Hindlimb muscle (tissue), 1 donor: ENCODE results near the gene ANKRD1. TPM values are rescaled to one million over a fixed set of nuclear protein-coding genes. Genes with fewer than 3 reads are reported as not detected.

Experiments used
- DNase-seq: peaks from one replicate; pipeline ENCODE4 v3.0.0-alpha.2; 2013
- polyA plus RNA-seq: library from polyadenylated mRNA; unstranded; fragments of 120-200 nt; gene quantifications from one replicate; pipeline ENCODE4 v1.2.1, GENCODE V29; 2013; ENCODE audit not compliant: insufficient read length

Gene ANKRD1
- polyA plus RNA-seq, 1 donor, result 45.2 TPM

GRCh38 chr10:90935581-90936275 lies 14.8 kb upstream of the ANKRD1 start:
- DNase-seq, result no peak

GRCh38 chr10:90930971-90931871 lies 10.3 kb upstream of the ANKRD1 start:
- no peak for DNase-seq

GRCh38 chr10:90930070-90930837 lies 9.4 kb upstream of the ANKRD1 start:
- DNase-seq, result peak; percentile 34

- no peak for DNase-seq
These were observed 8.3 kb upstream of the ANKRD1 start for GRCh38 chr10:90929179-90929578.

GRCh38 chr10:90927293-90927692 lies 6.4 kb upstream of the ANKRD1 start:
- no peak for DNase-seq

GRCh38 chr10:90925079-90926029 lies 4.5 kb upstream of the ANKRD1 start:
- no peak for DNase-seq

- DNase-seq, result peak; percentile 33
These were observed 3.7 kb upstream of the ANKRD1 start for GRCh38 chr10:90924552-90924951.

GRCh38 chr10:90923111-90923731 lies 2.3 kb upstream of the ANKRD1 start:
- no peak for DNase-seq

GRCh38 chr10:90921906-90922305 lies 1.0 kb upstream of the ANKRD1 start:
- DNase-seq, result no peak

- no peak for DNase-seq
These were observed 958 bp downstream of the ANKRD1 start for GRCh38 chr10:90919683-90920574.

- DNase-seq, result no peak
These were observed 2.9 kb downstream of the ANKRD1 start for GRCh38 chr10:90917968-90918318.

GRCh38 chr10:90917238-90917967 lies 3.5 kb downstream of the ANKRD1 start:
- DNase-seq, result no peak

- DNase-seq, result no peak
These were observed 4.3 kb downstream of the ANKRD1 start for GRCh38 chr10:90916392-90917237.

- no peak for DNase-seq
These were observed 5.2 kb downstream of the ANKRD1 start for GRCh38 chr10:90915766-90916075.

GRCh38 chr10:90914992-90915765 lies 5.7 kb downstream of the ANKRD1 start:
- no peak for DNase-seq

- no peak for DNase-seq
These were observed 7.0 kb downstream of the ANKRD1 start for GRCh38 chr10:90913774-90914420.

GRCh38 chr10:90912854-90913479 lies 7.9 kb downstream of the ANKRD1 start:
- DNase-seq, result no peak
